GM12878 (cell line): ENCODE data around the gene TSHZ1. TPM values are rescaled to one million over a fixed set of nuclear protein-coding genes. Genes with fewer than 3 reads are reported as not detected.

ENCODE experiments used
- BCL11A ChIP-seq: IDR thresholded peaks from 2 replicates; pipeline ENCODE4 v1.6.1; 2011; ENCODE audit warnings: low read depth, low read length
- EED ChIP-seq: sonication (generic); IDR thresholded peaks from 2 replicates; pipeline ENCODE4 v1.6.1; 2016; ENCODE audit warnings: antibody characterized with exemption, low read depth
- ESRRA ChIP-seq: IDR thresholded peaks from 2 replicates; pipeline ENCODE4 v1.6.1; 2012; ENCODE audit warnings: mild to moderate bottlenecking, low read length, improper control_type of control experiment
- ETV6 ChIP-seq, 2 experiments: fragments of 450-650 bp in 1 of 2; IDR thresholded peaks in 1 of 2; conservative IDR thresholded peaks in 1 of 2; 2 replicates each; pipeline ENCODE4 v1.6.1; 2014; ENCODE audit warnings: antibody characterized with exemption in 1 of 2, borderline replicate concordance in 1 of 2, low read depth in 1 of 2, mild to moderate bottlenecking in 1 of 2, moderate library complexity in 1 of 2
- FOXM1 ChIP-seq: IDR thresholded peaks from 2 replicates; pipeline ENCODE4 v1.6.1; 2012; ENCODE audit warnings: low read depth, mild to moderate bottlenecking, inconsistent platforms, low read length, moderate library complexity
- HDAC6 ChIP-seq: fragments of 200-600 bp; sonication (generic); IDR thresholded peaks from one replicate; pipeline ENCODE4 v1.8.0; 2017; ENCODE audit warnings: antibody characterized with exemption; ENCODE audit not compliant: unreplicated experiment
- HDGF ChIP-seq: fragments of 450-650 bp; IDR thresholded peaks from 2 replicates; pipeline ENCODE4 v1.6.1; 2016; ENCODE audit warnings: antibody characterized with exemption
- IKZF2 ChIP-seq, 2 experiments: fragments of 450-650 bp; IDR thresholded peaks; 2 replicates each; pipeline ENCODE4 v1.6.1; 2017; ENCODE audit warnings: mild to moderate bottlenecking in 2 of 2, moderate library complexity in 2 of 2
- IRF4 ChIP-seq: IDR thresholded peaks from 2 replicates; pipeline ENCODE4 v1.6.1; 2011; ENCODE audit warnings: low read depth, low read length
- MEF2B ChIP-seq: fragments of 450-650 bp; IDR thresholded peaks from 2 replicates; pipeline ENCODE4 v1.6.1; 2018; ENCODE audit warnings: mild to moderate bottlenecking, moderate library complexity; ENCODE audit not compliant: partially characterized antibody, poor library complexity, severe bottlenecking
- MYB ChIP-seq: fragments of 150-350 bp; IDR thresholded peaks from 2 replicates; pipeline ENCODE4 v1.6.1; 2014; ENCODE audit warnings: mild to moderate bottlenecking, low read depth, low read length, borderline replicate concordance
- MYC ChIP-seq: IDR thresholded peaks from 2 replicates; pipeline ENCODE4 v1.6.1; 2011; ENCODE audit warnings: mild to moderate bottlenecking, low read length, moderate library complexity, inconsistent platforms; ENCODE audit not compliant: insufficient read depth, insufficient replicate concordance, insufficient read length, severe bottlenecking
- NFYA ChIP-seq: IDR thresholded peaks from 2 replicates; pipeline ENCODE4 v1.6.1; 2011; ENCODE audit warnings: low read depth, mild to moderate bottlenecking, low read length, improper control_type of control experiment, borderline replicate concordance
- NR2F1 ChIP-seq: fragments of 450-650 bp; conservative IDR thresholded peaks from 2 replicates; pipeline ENCODE4 v1.6.1; 2017; ENCODE audit warnings: mild to moderate bottlenecking
- RAD51 ChIP-seq: fragments of 450-650 bp; IDR thresholded peaks from 2 replicates; pipeline ENCODE4 v1.6.1; 2016; ENCODE audit warnings: moderate library complexity, mild to moderate bottlenecking, inconsistent platforms
- RCOR1 ChIP-seq: conservative IDR thresholded peaks from 2 replicates; pipeline ENCODE4 v1.6.1; 2012; ENCODE audit warnings: low read depth, low read length, improper control_type of control experiment
- SMAD5 ChIP-seq: IDR thresholded peaks from 2 replicates; pipeline ENCODE4 v1.6.1; 2016; ENCODE audit warnings: antibody characterized with exemption, low read depth
- SMC3 ChIP-seq: IDR thresholded peaks from 2 replicates; pipeline ENCODE4 v1.6.1; 2011; ENCODE audit warnings: low read length, improper control_type of control experiment, borderline replicate concordance
- TCF12 ChIP-seq: IDR thresholded peaks from 2 replicates; pipeline ENCODE4 v1.6.1; 2011; ENCODE audit warnings: low read depth, mild to moderate bottlenecking, low read length
- TCF3 ChIP-seq: IDR thresholded peaks from 2 replicates; pipeline ENCODE4 v1.6.1; 2012; ENCODE audit warnings: low read depth, mild to moderate bottlenecking, low read length, borderline replicate concordance; ENCODE audit not compliant: insufficient read depth
- TCF7 ChIP-seq: IDR thresholded peaks from 2 replicates; pipeline ENCODE4 v1.6.1; 2014; ENCODE audit warnings: antibody characterized with exemption, borderline replicate concordance
- WRNIP1 ChIP-seq: IDR thresholded peaks from 2 replicates; pipeline ENCODE4 v1.6.1; 2011; ENCODE audit warnings: low read depth, low read length, improper control_type of control experiment, borderline replicate concordance
- YY1 ChIP-seq: IDR thresholded peaks from 2 replicates; pipeline ENCODE4 v1.6.1; 2011; ENCODE audit warnings: low read depth, mild to moderate bottlenecking, low read length
- polyA plus RNA-seq, 11 experiments: library from polyadenylated mRNA; depleted of rRNA in 4 of 11; unstranded in 6 of 11; stranded (reverse) in 5 of 11; fragments of >200 nt; fragmentation: Nextera tagmentation in 4 of 11; fragmentation: Illumina TruSeq in 1 of 11; extraction: Ambion mirVana in 4 of 11; extraction: Trizol in 1 of 11; gene quantifications; 1 replicate in 1 of 11; 2 replicates in 10 of 11; pipeline versions ENCODE4 v1.2.1 to v1.2.3, GENCODE V29; 2011 to 2016; ENCODE audit warnings: inconsistent platforms in 2 of 11, missing spikeins in 2 of 11, low read depth in 1 of 11
- total RNA-seq, 4 experiments: library from RNA; depleted of rRNA in 3 of 4; stranded (reverse); fragments of >200 nt in 3 of 4; fragmentation: Illumina TruSeq in 1 of 4; extraction: Trizol in 1 of 4; gene quantifications; 2 replicates each; pipeline versions ENCODE4 v1.2.1 to v1.2.3, GENCODE V29; 2013 to 2021
- TF ChIP-seq, protein P1 (sequence below): fragments of 450-650 bp; conservative IDR thresholded peaks from 2 replicates; pipeline ENCODE4 v1.6.1; 2017; ENCODE audit warnings: mild to moderate bottlenecking, moderate library complexity
- TF ChIP-seq, protein P2 (sequence below): IDR thresholded peaks from 2 replicates; pipeline ENCODE4 v1.6.1; 2012; ENCODE audit warnings: low read depth, low read length, improper control_type of control experiment
- TF ChIP-seq, protein P3 (sequence below): IDR thresholded peaks from 2 replicates; pipeline ENCODE4 v1.6.1; 2012; ENCODE audit warnings: low read depth, low read length, improper control_type of control experiment
- TF ChIP-seq, protein P4 (sequence below): fragments of 450-650 bp; IDR thresholded peaks from 2 replicates; pipeline ENCODE4 v1.6.1; 2018; ENCODE audit warnings: mild to moderate bottlenecking, low read depth, moderate library complexity; ENCODE audit not compliant: partially characterized antibody

The TSHZ1 gene
- total and polyA plus RNA-seq, 10 of the 15 experiments (the other 5 are each of a cell fraction or from before 2014, with no cell fraction given), result 2.2 to 15.2 (median 5.1) TPM

DNA sequence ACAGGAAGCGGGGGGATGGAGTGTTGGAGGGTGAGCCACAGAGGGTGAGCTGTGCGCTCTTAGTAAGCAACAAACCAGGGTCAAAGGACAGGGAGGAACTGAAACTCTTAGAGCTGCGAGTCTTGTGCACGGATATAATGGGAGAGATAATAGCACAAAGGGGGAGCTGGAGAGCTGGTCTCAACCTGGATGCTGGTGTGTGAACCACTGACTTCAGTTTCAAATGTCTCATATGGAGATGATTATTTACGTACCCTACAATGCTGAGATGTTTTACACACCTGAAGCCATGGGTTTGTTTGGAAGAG lies 37.5 kb upstream of the TSHZ1 start (continued):
- no peak for TF ChIP-seq TCF3
- TF ChIP-seq, protein P1, sequence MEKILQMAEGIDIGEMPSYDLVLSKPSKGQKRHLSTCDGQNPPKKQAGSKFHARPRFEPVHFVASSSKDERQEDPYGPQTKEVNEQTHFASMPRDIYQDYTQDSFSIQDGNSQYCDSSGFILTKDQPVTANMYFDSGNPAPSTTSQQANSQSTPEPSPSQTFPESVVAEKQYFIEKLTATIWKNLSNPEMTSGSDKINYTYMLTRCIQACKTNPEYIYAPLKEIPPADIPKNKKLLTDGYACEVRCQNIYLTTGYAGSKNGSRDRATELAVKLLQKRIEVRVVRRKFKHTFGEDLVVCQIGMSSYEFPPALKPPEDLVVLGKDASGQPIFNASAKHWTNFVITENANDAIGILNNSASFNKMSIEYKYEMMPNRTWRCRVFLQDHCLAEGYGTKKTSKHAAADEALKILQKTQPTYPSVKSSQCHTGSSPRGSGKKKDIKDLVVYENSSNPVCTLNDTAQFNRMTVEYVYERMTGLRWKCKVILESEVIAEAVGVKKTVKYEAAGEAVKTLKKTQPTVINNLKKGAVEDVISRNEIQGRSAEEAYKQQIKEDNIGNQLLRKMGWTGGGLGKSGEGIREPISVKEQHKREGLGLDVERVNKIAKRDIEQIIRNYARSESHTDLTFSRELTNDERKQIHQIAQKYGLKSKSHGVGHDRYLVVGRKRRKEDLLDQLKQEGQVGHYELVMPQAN, result no peak
- TF ChIP-seq HDGF, result no peak
- TF ChIP-seq, protein P2, sequence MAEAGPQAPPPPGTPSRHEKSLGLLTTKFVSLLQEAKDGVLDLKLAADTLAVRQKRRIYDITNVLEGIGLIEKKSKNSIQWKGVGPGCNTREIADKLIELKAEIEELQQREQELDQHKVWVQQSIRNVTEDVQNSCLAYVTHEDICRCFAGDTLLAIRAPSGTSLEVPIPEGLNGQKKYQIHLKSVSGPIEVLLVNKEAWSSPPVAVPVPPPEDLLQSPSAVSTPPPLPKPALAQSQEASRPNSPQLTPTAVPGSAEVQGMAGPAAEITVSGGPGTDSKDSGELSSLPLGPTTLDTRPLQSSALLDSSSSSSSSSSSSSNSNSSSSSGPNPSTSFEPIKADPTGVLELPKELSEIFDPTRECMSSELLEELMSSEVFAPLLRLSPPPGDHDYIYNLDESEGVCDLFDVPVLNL, result no peak
- TF ChIP-seq MYB, result no peak
- TF ChIP-seq IKZF2 (IDR thresholded peaks at IDR 0.05), result peak; percentile 90 to 92
- no peak for TF ChIP-seq SMAD5
- no peak for TF ChIP-seq TCF12
- no peak for TF ChIP-seq HDAC6
- no peak for TF ChIP-seq NFYA
- no peak for TF ChIP-seq FOXM1
- TF ChIP-seq RCOR1, result no peak
- peak; percentile 35; the same call in 1 of the 2 replicates for TF ChIP-seq YY1
- TF ChIP-seq BCL11A, result peak; percentile 68
- TF ChIP-seq EED, result peak; percentile 91
- TF ChIP-seq, protein P3, sequence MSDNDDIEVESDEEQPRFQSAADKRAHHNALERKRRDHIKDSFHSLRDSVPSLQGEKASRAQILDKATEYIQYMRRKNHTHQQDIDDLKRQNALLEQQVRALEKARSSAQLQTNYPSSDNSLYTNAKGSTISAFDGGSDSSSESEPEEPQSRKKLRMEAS, result no peak
- TF ChIP-seq, protein P4, sequence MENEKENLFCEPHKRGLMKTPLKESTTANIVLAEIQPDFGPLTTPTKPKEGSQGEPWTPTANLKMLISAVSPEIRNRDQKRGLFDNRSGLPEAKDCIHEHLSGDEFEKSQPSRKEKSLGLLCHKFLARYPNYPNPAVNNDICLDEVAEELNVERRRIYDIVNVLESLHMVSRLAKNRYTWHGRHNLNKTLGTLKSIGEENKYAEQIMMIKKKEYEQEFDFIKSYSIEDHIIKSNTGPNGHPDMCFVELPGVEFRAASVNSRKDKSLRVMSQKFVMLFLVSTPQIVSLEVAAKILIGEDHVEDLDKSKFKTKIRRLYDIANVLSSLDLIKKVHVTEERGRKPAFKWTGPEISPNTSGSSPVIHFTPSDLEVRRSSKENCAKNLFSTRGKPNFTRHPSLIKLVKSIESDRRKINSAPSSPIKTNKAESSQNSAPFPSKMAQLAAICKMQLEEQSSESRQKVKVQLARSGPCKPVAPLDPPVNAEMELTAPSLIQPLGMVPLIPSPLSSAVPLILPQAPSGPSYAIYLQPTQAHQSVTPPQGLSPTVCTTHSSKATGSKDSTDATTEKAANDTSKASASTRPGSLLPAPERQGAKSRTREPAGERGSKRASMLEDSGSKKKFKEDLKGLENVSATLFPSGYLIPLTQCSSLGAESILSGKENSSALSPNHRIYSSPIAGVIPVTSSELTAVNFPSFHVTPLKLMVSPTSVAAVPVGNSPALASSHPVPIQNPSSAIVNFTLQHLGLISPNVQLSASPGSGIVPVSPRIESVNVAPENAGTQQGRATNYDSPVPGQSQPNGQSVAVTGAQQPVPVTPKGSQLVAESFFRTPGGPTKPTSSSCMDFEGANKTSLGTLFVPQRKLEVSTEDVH, result no peak
- peak; percentile 99 for TF ChIP-seq NR2F1
- TF ChIP-seq ETV6 (conservative IDR thresholded peaks at IDR 0.05 in 1 of 2, IDR thresholded peaks at IDR 0.05 in 1 of 2; ENCODE audit: borderline replicate concordance in 1 of 2, low read depth in 1 of 2), result no peak
- no peak for TF ChIP-seq MYC
- no peak for TF ChIP-seq ESRRA
- TF ChIP-seq SMC3, result peak; percentile 57; the same call in 1 of the 2 replicates
- no peak for TF ChIP-seq RAD51
- TF ChIP-seq IRF4, result peak; percentile 97
- no peak for TF ChIP-seq TCF7
- no peak for TF ChIP-seq WRNIP1
- no peak for TF ChIP-seq MEF2B
